ENCODE data around the gene DUSP15. TPM values are rescaled to one million over a fixed set of nuclear protein-coding genes. Genes with fewer than 3 reads are reported as not detected.

The DUSP15 gene
- total RNA-seq, 2 donors from 2014 or later = 2.9 to 3.6 TPM

DNA sequence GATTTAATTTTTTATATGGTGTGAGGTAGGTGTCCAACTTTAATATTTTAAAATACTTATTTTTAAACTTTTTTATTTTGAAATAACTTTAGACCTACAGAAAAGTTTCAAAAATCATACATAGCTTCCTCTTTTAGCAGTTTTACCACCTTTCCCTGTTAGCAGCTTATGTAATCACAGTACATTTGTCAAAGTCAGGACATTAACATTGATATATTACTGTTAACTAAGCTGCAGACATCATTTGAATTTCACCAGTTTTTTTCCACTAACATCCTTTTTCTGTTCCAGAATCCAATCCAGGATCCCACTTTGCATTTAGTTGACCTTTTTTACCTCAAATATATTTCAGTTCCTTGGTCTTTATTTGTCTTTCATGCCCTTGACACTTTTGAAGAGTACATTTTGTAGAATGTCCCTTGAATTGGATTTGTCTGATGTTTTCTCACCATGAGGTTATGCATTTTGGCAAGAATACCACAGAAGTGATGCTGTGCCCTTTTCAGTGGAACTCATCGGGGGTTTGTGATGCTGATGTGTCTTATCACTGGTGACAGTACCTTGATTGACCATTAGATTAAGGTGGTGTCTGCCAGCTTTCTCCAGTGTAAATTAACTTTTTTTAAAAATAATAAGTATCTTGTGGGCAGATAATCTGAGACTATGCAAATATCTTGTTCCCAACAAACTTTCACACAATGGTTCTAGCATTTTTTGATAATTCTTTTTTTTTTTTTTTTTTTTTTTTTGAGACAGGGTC lies 33.5 kb upstream of the DUSP15 start:
- Histone ChIP-seq H3K9me3 (no peaks in the 10 kb centered on the region), H3K4me3 (no peak overlapping the region), H3K36me3 (replicated peaks in 1 of 2; ENCODE audit: insufficient read depth in 1 of 2, low read depth in 2 of 2) (no peaks in the 10 kb centered on the region), H3K4me1 (no peaks in the 10 kb centered on the region), H3K27me3 (no peaks in the 10 kb centered on the region), H3K27ac (no peak overlapping the region)
- intact Hi-C loops (cut with DNase I) = no loop called here
- TF ChIP-seq POLR2A (IDR thresholded peaks at IDR 0.05) = no peak
- TF ChIP-seq, protein P1, sequence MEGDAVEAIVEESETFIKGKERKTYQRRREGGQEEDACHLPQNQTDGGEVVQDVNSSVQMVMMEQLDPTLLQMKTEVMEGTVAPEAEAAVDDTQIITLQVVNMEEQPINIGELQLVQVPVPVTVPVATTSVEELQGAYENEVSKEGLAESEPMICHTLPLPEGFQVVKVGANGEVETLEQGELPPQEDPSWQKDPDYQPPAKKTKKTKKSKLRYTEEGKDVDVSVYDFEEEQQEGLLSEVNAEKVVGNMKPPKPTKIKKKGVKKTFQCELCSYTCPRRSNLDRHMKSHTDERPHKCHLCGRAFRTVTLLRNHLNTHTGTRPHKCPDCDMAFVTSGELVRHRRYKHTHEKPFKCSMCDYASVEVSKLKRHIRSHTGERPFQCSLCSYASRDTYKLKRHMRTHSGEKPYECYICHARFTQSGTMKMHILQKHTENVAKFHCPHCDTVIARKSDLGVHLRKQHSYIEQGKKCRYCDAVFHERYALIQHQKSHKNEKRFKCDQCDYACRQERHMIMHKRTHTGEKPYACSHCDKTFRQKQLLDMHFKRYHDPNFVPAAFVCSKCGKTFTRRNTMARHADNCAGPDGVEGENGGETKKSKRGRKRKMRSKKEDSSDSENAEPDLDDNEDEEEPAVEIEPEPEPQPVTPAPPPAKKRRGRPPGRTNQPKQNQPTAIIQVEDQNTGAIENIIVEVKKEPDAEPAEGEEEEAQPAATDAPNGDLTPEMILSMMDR (IDR thresholded peaks at IDR 0.05) = no peak
- 48 to 57% methylated on average over 1 of the region's 1 CpG for WGBS, 2 donors
- DNase-seq (no peak), ATAC-seq (no peak)

DNA sequence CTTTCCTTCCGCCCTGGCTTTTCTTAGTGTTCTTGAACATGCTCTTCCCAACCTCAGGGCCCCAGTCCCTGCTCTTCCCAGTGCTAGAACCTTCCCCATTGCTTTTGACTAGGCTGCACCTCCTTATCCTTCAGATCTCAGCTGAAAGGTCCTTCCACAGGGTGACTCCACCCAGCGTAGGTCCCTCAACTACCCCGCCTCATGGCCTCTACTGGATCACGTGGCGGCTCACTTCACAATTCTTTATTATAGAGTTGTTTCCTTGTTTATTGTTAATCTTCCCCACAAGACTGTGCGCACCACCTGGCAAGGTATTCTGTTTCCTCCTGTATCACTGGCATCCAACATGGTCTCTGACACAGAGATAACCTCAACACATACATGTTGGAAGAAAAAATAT lies 31.3 kb upstream of the DUSP15 start:
- DNase-seq = no peak
- Histone ChIP-seq H3K27ac (no peak overlapping the region), H3K9me3 (no peaks in the 10 kb centered on the region), H3K4me3 (no peak overlapping the region), H3K27me3 (no peaks in the 10 kb centered on the region), H3K36me3 (replicated peaks in 1 of 2; ENCODE audit: insufficient read depth in 1 of 2, low read depth in 2 of 2) (no peaks in the 10 kb centered on the region), H3K4me1 (no peaks in the 10 kb centered on the region)
- 73 to 76% methylated on average over 6 of the region's 6 CpGs for WGBS, 2 donors
- TF ChIP-seq POLR2A (IDR thresholded peaks at IDR 0.05) = no peak
- TF ChIP-seq, protein P1 (IDR thresholded peaks at IDR 0.05) = no peak
- ATAC-seq = no peak
- intact Hi-C loops (cut with DNase I) = no loop called here

DNA sequence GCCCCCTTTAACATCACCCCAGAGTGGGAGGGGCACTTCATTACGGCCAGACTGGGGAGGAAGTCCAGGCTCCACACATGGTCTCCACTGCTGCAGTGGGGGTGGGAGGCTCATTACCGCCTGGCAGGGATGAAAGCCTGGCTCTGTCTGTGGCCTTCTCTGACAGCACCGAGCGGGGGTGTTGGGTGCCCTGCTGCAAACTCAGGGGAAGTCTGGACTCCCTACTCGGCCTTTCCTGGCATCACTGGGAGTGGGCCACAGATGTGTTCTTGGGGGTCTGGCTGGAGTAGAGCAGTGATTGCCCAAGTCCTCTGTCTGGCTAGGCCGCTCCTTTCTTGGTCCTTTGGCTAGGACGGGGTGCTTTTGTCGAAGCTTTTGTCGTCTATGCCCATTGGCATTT lies 27.2 kb upstream of the DUSP15 start:
- ATAC-seq (no peak), DNase-seq (no peak)
- Histone ChIP-seq H3K36me3 (replicated peaks in 1 of 2; ENCODE audit: insufficient read depth in 1 of 2, low read depth in 2 of 2) (no peaks in the 10 kb centered on the region), H3K9me3 (no peaks in the 10 kb centered on the region), H3K4me3 (no peak overlapping the region), H3K27me3 (no peaks in the 10 kb centered on the region), H3K27ac (no peak overlapping the region), H3K4me1 (no peaks in the 10 kb centered on the region)
- intact Hi-C loops (cut with DNase I) = no loop called here
- TF ChIP-seq POLR2A (IDR thresholded peaks at IDR 0.05) = no peak
- TF ChIP-seq, protein P1 (IDR thresholded peaks at IDR 0.05) = no peak
- 72 to 74% methylated on average over 8 to 9 of the region's 9 CpGs for WGBS, 2 donors

DNA sequence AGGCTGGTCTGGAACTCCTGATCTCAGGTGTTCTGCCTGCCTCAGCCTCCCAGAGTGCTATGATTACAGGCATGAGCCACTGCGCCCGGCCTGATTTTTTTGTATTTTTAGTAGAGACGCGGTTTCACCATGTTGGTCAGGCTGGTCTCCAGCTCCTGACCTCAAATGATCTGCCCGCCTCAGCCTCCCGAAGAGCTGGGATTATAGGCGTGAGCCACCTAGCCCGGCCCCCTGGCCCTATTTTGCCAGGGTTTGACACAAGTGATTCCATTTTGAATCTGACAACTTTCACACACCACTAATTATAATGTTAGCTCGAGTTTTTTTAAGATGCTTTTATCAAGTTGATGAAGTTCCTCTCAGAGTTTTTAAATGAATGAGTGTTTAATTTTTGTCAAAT lies 25.7 kb upstream of the DUSP15 start:
- no peaks in the 10 kb centered on the region for H3K36me3 ChIP-seq (replicated peaks in 1 of 2; ENCODE audit: insufficient read depth in 1 of 2, low read depth in 2 of 2)
- intact Hi-C loops (cut with DNase I) = no loop called here
- H3K4me1 ChIP-seq = no peaks in the 10 kb centered on the region
- H3K9me3 ChIP-seq = no peaks in the 10 kb centered on the region
- DNase-seq = no peak
- no peak for TF ChIP-seq POLR2A (IDR thresholded peaks at IDR 0.05)
- TF ChIP-seq, protein P1 (IDR thresholded peaks at IDR 0.05) = no peak
- no peak overlapping the region for H3K27ac ChIP-seq
- 79 to 83% methylated on average over 9 of the region's 9 CpGs for WGBS, 2 donors
- H3K4me3 ChIP-seq = no peak overlapping the region
- no peaks in the 10 kb centered on the region for H3K27me3 ChIP-seq
- no peak for ATAC-seq

All from body of pancreas (tissue), 4 donors.